Esophagus muscularis mucosa (tissue), 3 donors: ENCODE results near the gene PDLIM5.

ENCODE experiments used
- CTCF ChIP-seq, 3 experiments: fragments of 200-600 bp in 2 of 3; fragments of 450-650 bp in 1 of 3; sonication (generic) in 2 of 3; IDR thresholded peaks; one replicate each; pipeline ENCODE4 v1.5.1; 2017 to 2019; ENCODE audit warnings: antibody characterized with exemption in 3 of 3, mild to moderate bottlenecking in 2 of 3, moderate library complexity in 1 of 3
- POLR2A ChIP-seq: fragments of 450-650 bp; IDR thresholded peaks from one replicate; pipeline ENCODE4 v1.6.1; 2017; ENCODE audit warnings: antibody characterized with exemption, moderate library complexity, mild to moderate bottlenecking, low read depth
- POLR2AphosphoS5 ChIP-seq, 2 donors: sonication (generic); formaldehyde crosslinking; IDR thresholded peaks; one replicate each; pipeline ENCODE4 v1.6.1; 2017; ENCODE audit warnings: antibody characterized with exemption in 2 of 2

- TF ChIP-seq POLR2AphosphoS5 (IDR thresholded peaks at IDR 0.05), result peak in 1 of 2 donors; percentile 14
- TF ChIP-seq CTCF (IDR thresholded peaks at IDR 0.05), result no peak
- no peak for TF ChIP-seq POLR2A
Observed at GRCh38 chr4:94650690-94651089, 198.9 kb downstream of the PDLIM5 start.
